Measurements from ENCODE around the gene ATRIP. TPM values are rescaled to one million over a fixed set of nuclear protein-coding genes. Genes with fewer than 3 reads are reported as not detected.

The ATRIP gene
- total RNA-seq, 1 experiment from 2014 or later: 11.9 TPM

DNA sequence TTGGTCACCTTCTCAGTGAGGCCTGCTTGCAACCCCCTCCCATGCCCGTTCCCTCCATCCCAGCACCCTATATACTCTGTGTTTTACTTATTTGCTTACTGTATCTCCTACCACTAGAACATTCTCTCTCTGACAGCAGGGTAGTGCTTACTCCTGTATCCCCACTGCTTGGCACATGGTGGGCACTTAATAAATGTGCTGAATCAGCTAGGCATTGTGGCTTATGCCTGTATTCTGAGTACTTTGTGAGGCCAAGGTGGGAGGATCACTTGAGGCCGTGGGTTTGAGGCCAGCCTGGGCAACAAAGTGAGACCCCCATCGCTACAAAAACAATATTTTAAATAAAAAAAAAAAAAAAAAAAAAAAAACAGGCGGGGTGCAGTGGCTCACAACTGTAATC lies 65.0 kb downstream of the ATRIP start:
- no peak for DNase-seq (ENCODE audit: low read depth, low spot score)
- no peak overlapping the region for H3K27ac ChIP-seq (ENCODE audit: low read length)
- intact Hi-C loops (cut with micrococcal nuclease; ENCODE audit: unreplicated experiment) (no loop called here), in situ Hi-C loops (cut with HindIII; ENCODE audit: low pct_unique_long_range_greater_than_20kb, low sequenced_read_pairs) (no loop called here)
- TF ChIP-seq POLR2AphosphoS5 (IDR thresholded peaks at IDR 0.05; ENCODE audit: low read depth, low read length): no peak
- no peaks in the 10 kb centered on the region for H3K36me3 ChIP-seq (ENCODE audit: control insufficient read depth, insufficient read depth, low read length)
- BruUV-seq (replicated peaks): no TSS peak
- CTCF ChIA-PET: no interaction called here
- no peaks in the 10 kb centered on the region for H3K9me3 ChIP-seq (ENCODE audit: control insufficient read depth, insufficient read depth, low read depth, low read length)
- ATAC-seq: no peak
- H3K4me1 ChIP-seq (ENCODE audit: control insufficient read depth, insufficient read depth, low read length): peaks cover 6% of the 10 kb centered on the region
- POLR2A ChIA-PET: no interaction called here
- H3K4me3 ChIP-seq (ENCODE audit: low read depth in 2 of 2, low read length in 2 of 2): no peak overlapping the region
- no peaks in the 10 kb centered on the region for H3K27me3 ChIP-seq (ENCODE audit: control insufficient read depth, insufficient read depth, low read length)

DNA sequence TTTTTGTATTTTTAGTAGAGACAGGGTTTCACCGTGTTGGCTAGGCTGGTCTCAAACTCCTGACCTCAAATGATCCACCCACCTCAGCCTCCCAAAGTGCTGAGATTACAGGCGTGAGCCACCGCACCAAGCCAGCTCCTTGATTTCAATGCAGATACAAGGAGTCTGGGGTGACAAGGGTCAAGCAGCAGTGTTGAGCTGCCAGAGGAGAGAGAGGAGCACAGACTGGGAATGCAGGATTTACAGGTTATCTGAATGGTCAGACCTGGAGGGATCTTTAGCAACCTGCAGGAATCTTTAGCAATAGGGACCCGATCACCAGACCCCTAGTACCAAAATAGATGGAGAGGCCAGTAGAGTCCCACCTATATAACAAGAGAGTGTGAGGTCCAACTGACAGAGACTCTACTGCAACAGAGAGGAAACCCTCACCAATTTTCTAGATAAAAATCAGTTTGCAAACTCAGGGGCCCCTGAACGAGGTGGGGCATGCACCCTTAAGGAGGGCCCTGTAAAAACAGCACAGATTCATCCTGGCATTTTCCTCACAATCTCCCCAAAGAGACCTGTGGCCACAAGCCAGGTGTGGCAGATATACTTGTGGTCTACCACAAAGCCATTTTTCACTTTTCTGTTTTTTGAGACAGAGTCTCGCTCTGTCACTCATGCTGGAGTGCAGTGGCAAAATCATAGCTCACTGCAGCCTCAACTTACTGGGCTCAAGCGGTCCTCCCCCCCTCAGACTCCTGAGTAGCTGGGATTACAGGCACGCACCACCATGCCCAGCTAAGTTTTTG lies 68.1 kb downstream of the ATRIP start:
- ATAC-seq: no peak
- TF ChIP-seq TCF7L2 (IDR thresholded peaks at IDR 0.05; ENCODE audit: low read depth, low read length): no peak
- TF ChIP-seq, protein P1, sequence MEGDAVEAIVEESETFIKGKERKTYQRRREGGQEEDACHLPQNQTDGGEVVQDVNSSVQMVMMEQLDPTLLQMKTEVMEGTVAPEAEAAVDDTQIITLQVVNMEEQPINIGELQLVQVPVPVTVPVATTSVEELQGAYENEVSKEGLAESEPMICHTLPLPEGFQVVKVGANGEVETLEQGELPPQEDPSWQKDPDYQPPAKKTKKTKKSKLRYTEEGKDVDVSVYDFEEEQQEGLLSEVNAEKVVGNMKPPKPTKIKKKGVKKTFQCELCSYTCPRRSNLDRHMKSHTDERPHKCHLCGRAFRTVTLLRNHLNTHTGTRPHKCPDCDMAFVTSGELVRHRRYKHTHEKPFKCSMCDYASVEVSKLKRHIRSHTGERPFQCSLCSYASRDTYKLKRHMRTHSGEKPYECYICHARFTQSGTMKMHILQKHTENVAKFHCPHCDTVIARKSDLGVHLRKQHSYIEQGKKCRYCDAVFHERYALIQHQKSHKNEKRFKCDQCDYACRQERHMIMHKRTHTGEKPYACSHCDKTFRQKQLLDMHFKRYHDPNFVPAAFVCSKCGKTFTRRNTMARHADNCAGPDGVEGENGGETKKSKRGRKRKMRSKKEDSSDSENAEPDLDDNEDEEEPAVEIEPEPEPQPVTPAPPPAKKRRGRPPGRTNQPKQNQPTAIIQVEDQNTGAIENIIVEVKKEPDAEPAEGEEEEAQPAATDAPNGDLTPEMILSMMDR (IDR thresholded peaks at IDR 0.05): no peak
- TF ChIP-seq, protein P2, sequence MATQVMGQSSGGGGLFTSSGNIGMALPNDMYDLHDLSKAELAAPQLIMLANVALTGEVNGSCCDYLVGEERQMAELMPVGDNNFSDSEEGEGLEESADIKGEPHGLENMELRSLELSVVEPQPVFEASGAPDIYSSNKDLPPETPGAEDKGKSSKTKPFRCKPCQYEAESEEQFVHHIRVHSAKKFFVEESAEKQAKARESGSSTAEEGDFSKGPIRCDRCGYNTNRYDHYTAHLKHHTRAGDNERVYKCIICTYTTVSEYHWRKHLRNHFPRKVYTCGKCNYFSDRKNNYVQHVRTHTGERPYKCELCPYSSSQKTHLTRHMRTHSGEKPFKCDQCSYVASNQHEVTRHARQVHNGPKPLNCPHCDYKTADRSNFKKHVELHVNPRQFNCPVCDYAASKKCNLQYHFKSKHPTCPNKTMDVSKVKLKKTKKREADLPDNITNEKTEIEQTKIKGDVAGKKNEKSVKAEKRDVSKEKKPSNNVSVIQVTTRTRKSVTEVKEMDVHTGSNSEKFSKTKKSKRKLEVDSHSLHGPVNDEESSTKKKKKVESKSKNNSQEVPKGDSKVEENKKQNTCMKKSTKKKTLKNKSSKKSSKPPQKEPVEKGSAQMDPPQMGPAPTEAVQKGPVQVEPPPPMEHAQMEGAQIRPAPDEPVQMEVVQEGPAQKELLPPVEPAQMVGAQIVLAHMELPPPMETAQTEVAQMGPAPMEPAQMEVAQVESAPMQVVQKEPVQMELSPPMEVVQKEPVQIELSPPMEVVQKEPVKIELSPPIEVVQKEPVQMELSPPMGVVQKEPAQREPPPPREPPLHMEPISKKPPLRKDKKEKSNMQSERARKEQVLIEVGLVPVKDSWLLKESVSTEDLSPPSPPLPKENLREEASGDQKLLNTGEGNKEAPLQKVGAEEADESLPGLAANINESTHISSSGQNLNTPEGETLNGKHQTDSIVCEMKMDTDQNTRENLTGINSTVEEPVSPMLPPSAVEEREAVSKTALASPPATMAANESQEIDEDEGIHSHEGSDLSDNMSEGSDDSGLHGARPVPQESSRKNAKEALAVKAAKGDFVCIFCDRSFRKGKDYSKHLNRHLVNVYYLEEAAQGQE (IDR thresholded peaks at IDR 0.05; ENCODE audit: insufficient read depth in 1 of 2, low read depth in 2 of 2, low read length in 1 of 2): no peak
- TF ChIP-seq POLR2AphosphoS5 (IDR thresholded peaks at IDR 0.05; ENCODE audit: low read depth, low read length): no peak
- TF ChIP-seq SIN3A (IDR thresholded peaks at IDR 0.05; ENCODE audit: borderline replicate concordance, insufficient read depth, low read depth, low read length): no peak
- no peaks in the 10 kb centered on the region for H3K27me3 ChIP-seq (ENCODE audit: control insufficient read depth, insufficient read depth, low read length)
- no TSS peak for BruUV-seq (replicated peaks)
- no peaks in the 10 kb centered on the region for H3K9me3 ChIP-seq (ENCODE audit: control insufficient read depth, insufficient read depth, low read depth, low read length)
- POLR2A ChIA-PET: no interaction called here
- H3K36me3 ChIP-seq (ENCODE audit: control insufficient read depth, insufficient read depth, low read length): no peaks in the 10 kb centered on the region
- no peak overlapping the region for H3K4me3 ChIP-seq (ENCODE audit: low read depth in 2 of 2, low read length in 2 of 2)
- H3K4me1 ChIP-seq (ENCODE audit: control insufficient read depth, insufficient read depth, low read length): no peaks in the 10 kb centered on the region
- in situ Hi-C loops (cut with HindIII; ENCODE audit: low pct_unique_long_range_greater_than_20kb, low sequenced_read_pairs) (no loop called here), intact Hi-C loops (cut with micrococcal nuclease; ENCODE audit: unreplicated experiment) (no loop called here)
- CTCF ChIA-PET: interaction anchor here (0.7 kb wide), 1 partner anchor 933 kb away, joined by 4 read pairs; no protein-coding TSS in a partner anchor
- H3K27ac ChIP-seq (ENCODE audit: low read length): no peak overlapping the region
- no peak for DNase-seq (ENCODE audit: low read depth, low spot score)

Other genes starting within 250 kb of the ATRIP start
- gene CAMP, start 223.2 kb upstream of the ATRIP start, total RNA-seq (2021; ENCODE audit: unreplicated experiment): not detected
- gene ZNF589, start 205.6 kb upstream of the ATRIP start, total RNA-seq (2021; ENCODE audit: unreplicated experiment): 4.9 TPM
- 26.1 TPM for gene NME6, start 145.4 kb upstream of the ATRIP start, total RNA-seq (2021; ENCODE audit: unreplicated experiment)
- not detected for gene SPINK8, start 113.1 kb upstream of the ATRIP start, total RNA-seq (2021; ENCODE audit: unreplicated experiment)
- gene FBXW12, start 74.5 kb upstream of the ATRIP start, total RNA-seq (2021; ENCODE audit: unreplicated experiment): not detected
- 22.8 TPM for gene PLXNB1, start 16.7 kb upstream of the ATRIP start, total RNA-seq (2021; ENCODE audit: unreplicated experiment)
- 11.9 TPM for gene CCDC51, start 6.6 kb upstream of the ATRIP start, total RNA-seq (2021; ENCODE audit: unreplicated experiment)
- gene TMA7, start 6.5 kb upstream of the ATRIP start, total RNA-seq (2021; ENCODE audit: unreplicated experiment): 175 TPM
- gene SHISA5, start 57.4 kb downstream of the ATRIP start, total RNA-seq (2021; ENCODE audit: unreplicated experiment): 122 TPM
- 6.0 TPM for gene PFKFB4, start 110.1 kb downstream of the ATRIP start, total RNA-seq (2021; ENCODE audit: unreplicated experiment)
- gene UCN2, start 117.0 kb downstream of the ATRIP start, total RNA-seq (2021; ENCODE audit: unreplicated experiment): 1.8 TPM
- gene COL7A1, start 148.6 kb downstream of the ATRIP start, total RNA-seq (2021; ENCODE audit: unreplicated experiment): 40.0 TPM
- gene UQCRC1, start 162.9 kb downstream of the ATRIP start, total RNA-seq (2021; ENCODE audit: unreplicated experiment): 227 TPM
- not detected for gene TMEM89, start 175.0 kb downstream of the ATRIP start, total RNA-seq (2021; ENCODE audit: unreplicated experiment)
- gene SLC26A6, start 188.7 kb downstream of the ATRIP start, total RNA-seq (2021; ENCODE audit: unreplicated experiment): 36.3 TPM
- 7.7 TPM for gene CELSR3, start 216.1 kb downstream of the ATRIP start, total RNA-seq (2021; ENCODE audit: unreplicated experiment)
- 26.8 TPM for gene NCKIPSD, start 239.2 kb downstream of the ATRIP start, total RNA-seq (2021; ENCODE audit: unreplicated experiment)

All from Panc1 (cell line).